Activated T-cell treated with anti-CD3 and anti-CD28 coated beads, Interleukin-2, amount 50 U/mL, for 24 hours (primary cell): Measurements from ENCODE around the gene SLC25A33.

Experiments
- DNase-seq: peaks from one replicate; pipeline ENCODE4 v3.0.0-alpha.2; 2020
- H3K27ac Mint-ChIP-seq: 2 replicates; pipeline ENCODE4 v1.8.0; 2020; ENCODE audit warnings: mild to moderate bottlenecking, mixed read lengths
- H3K27me3 Mint-ChIP-seq: 2 replicates; pipeline ENCODE4 v1.8.0; 2020; ENCODE audit warnings: mixed read lengths
- H3K36me3 Mint-ChIP-seq: 2 replicates; pipeline ENCODE4 v1.8.0; 2020; ENCODE audit warnings: low read depth, mixed read lengths
- H3K4me1 Mint-ChIP-seq: 2 replicates; pipeline ENCODE4 v1.8.0; 2020; ENCODE audit warnings: low read depth, mixed read lengths
- H3K4me3 Mint-ChIP-seq: 2 replicates; pipeline ENCODE4 v1.8.0; 2020; ENCODE audit warnings: mild to moderate bottlenecking, moderate library complexity, mixed read lengths
- H3K9me3 Mint-ChIP-seq: 2 replicates; pipeline ENCODE4 v1.8.0; 2020; ENCODE audit warnings: mixed read lengths

The SLC25A33 gene

GRCh38 chr1:9597361-9598315, 58.4 kb downstream of the SLC25A33 start:
- Mint-ChIP-seq H3K4me1 (peaks cover 11% of the 10 kb centered on the region), H3K4me3 (no peak overlapping the region), H3K27me3 (no peaks in the 10 kb centered on the region), H3K27ac (peak overlapping the region; percentile 6), H3K9me3 (no peaks in the 10 kb centered on the region), H3K36me3 (peaks cover 63% of the 10 kb centered on the region)
- no peak for DNase-seq

GRCh38 chr1:9598316-9598700, 59.0 kb downstream of the SLC25A33 start:
- Mint-ChIP-seq H3K27ac (peak overlapping the region; percentile 6), H3K36me3 (peaks cover 70% of the 10 kb centered on the region), H3K27me3 (no peaks in the 10 kb centered on the region), H3K4me3 (no peak overlapping the region), H3K9me3 (no peaks in the 10 kb centered on the region), H3K4me1 (peaks cover 5% of the 10 kb centered on the region)
- DNase-seq = no peak

GRCh38 chr1:9599741-9600140, 60.5 kb downstream of the SLC25A33 start:
- H3K4me3 Mint-ChIP-seq = no peak overlapping the region
- H3K36me3 Mint-ChIP-seq = peaks cover 84% of the 10 kb centered on the region
- no peak overlapping the region for H3K27ac Mint-ChIP-seq
- no peaks in the 10 kb centered on the region for H3K9me3 Mint-ChIP-seq
- no peaks in the 10 kb centered on the region for H3K27me3 Mint-ChIP-seq
- DNase-seq = no peak
- no peaks in the 10 kb centered on the region for H3K4me1 Mint-ChIP-seq

GRCh38 chr1:9600861-9601834, 61.9 kb downstream of the SLC25A33 start:
- Mint-ChIP-seq H3K36me3 (peaks cover 93% of the 10 kb centered on the region), H3K27me3 (no peaks in the 10 kb centered on the region), H3K27ac (no peak overlapping the region), H3K9me3 (no peaks in the 10 kb centered on the region), H3K4me1 (no peaks in the 10 kb centered on the region), H3K4me3 (no peak overlapping the region)
- no peak for DNase-seq

GRCh38 chr1:9601942-9602793, 62.9 kb downstream of the SLC25A33 start:
- H3K4me3 Mint-ChIP-seq = no peak overlapping the region
- peaks cover 90% of the 10 kb centered on the region for H3K36me3 Mint-ChIP-seq
- H3K9me3 Mint-ChIP-seq = no peaks in the 10 kb centered on the region
- H3K27me3 Mint-ChIP-seq = no peaks in the 10 kb centered on the region
- DNase-seq = no peak
- H3K4me1 Mint-ChIP-seq = no peaks in the 10 kb centered on the region
- no peak overlapping the region for H3K27ac Mint-ChIP-seq

- Mint-ChIP-seq H3K9me3 (no peaks in the 10 kb centered on the region), H3K4me1 (no peaks in the 10 kb centered on the region), H3K27ac (no peak overlapping the region), H3K27me3 (no peaks in the 10 kb centered on the region), H3K36me3 (peaks cover 89% of the 10 kb centered on the region), H3K4me3 (no peak overlapping the region)
- no peak for DNase-seq
Measured at GRCh38 chr1:9602794-9603167, 63.5 kb downstream of the SLC25A33 start.

GRCh38 chr1:9603307-9603706, 64.0 kb downstream of the SLC25A33 start:
- no peak overlapping the region for H3K4me3 Mint-ChIP-seq
- no peaks in the 10 kb centered on the region for H3K27me3 Mint-ChIP-seq
- H3K27ac Mint-ChIP-seq = no peak overlapping the region
- DNase-seq = no peak
- H3K4me1 Mint-ChIP-seq = no peaks in the 10 kb centered on the region
- peaks cover 89% of the 10 kb centered on the region for H3K36me3 Mint-ChIP-seq
- H3K9me3 Mint-ChIP-seq = no peaks in the 10 kb centered on the region

GRCh38 chr1:9603766-9604753, 64.8 kb downstream of the SLC25A33 start:
- DNase-seq = no peak
- Mint-ChIP-seq H3K4me3 (no peak overlapping the region), H3K27ac (no peak overlapping the region), H3K36me3 (peaks cover 91% of the 10 kb centered on the region), H3K4me1 (no peaks in the 10 kb centered on the region), H3K27me3 (no peaks in the 10 kb centered on the region), H3K9me3 (no peaks in the 10 kb centered on the region)

- no peak overlapping the region for H3K27ac Mint-ChIP-seq
- no peaks in the 10 kb centered on the region for H3K4me1 Mint-ChIP-seq
- no peak overlapping the region for H3K4me3 Mint-ChIP-seq
- peaks cover 92% of the 10 kb centered on the region for H3K36me3 Mint-ChIP-seq
- DNase-seq = no peak
- H3K27me3 Mint-ChIP-seq = no peaks in the 10 kb centered on the region
- H3K9me3 Mint-ChIP-seq = no peaks in the 10 kb centered on the region
Measured at GRCh38 chr1:9604836-9605235, 65.6 kb downstream of the SLC25A33 start.

GRCh38 chr1:9605946-9606455, 66.7 kb downstream of the SLC25A33 start:
- Mint-ChIP-seq H3K27ac (no peak overlapping the region), H3K4me3 (no peak overlapping the region), H3K9me3 (no peaks in the 10 kb centered on the region), H3K36me3 (peaks cover 92% of the 10 kb centered on the region), H3K27me3 (no peaks in the 10 kb centered on the region), H3K4me1 (no peaks in the 10 kb centered on the region)
- DNase-seq = no peak

GRCh38 chr1:9606458-9606857, 67.2 kb downstream of the SLC25A33 start:
- no peaks in the 10 kb centered on the region for H3K27me3 Mint-ChIP-seq
- no peak for DNase-seq
- no peaks in the 10 kb centered on the region for H3K9me3 Mint-ChIP-seq
- H3K4me1 Mint-ChIP-seq = no peaks in the 10 kb centered on the region
- no peak overlapping the region for H3K4me3 Mint-ChIP-seq
- peaks cover 92% of the 10 kb centered on the region for H3K36me3 Mint-ChIP-seq
- H3K27ac Mint-ChIP-seq = no peak overlapping the region

- H3K9me3 Mint-ChIP-seq = no peaks in the 10 kb centered on the region
- DNase-seq = no peak
- H3K4me3 Mint-ChIP-seq = no peak overlapping the region
- H3K36me3 Mint-ChIP-seq = peaks cover 91% of the 10 kb centered on the region
- H3K4me1 Mint-ChIP-seq = no peaks in the 10 kb centered on the region
- H3K27me3 Mint-ChIP-seq = no peaks in the 10 kb centered on the region
- H3K27ac Mint-ChIP-seq = no peak overlapping the region
Measured at GRCh38 chr1:9606948-9607347, 67.7 kb downstream of the SLC25A33 start.

- Mint-ChIP-seq H3K27me3 (no peaks in the 10 kb centered on the region), H3K4me3 (no peak overlapping the region), H3K36me3 (peaks cover 91% of the 10 kb centered on the region), H3K9me3 (no peaks in the 10 kb centered on the region), H3K27ac (no peak overlapping the region), H3K4me1 (no peaks in the 10 kb centered on the region)
- DNase-seq = no peak
Measured at GRCh38 chr1:9607352-9607751, 68.1 kb downstream of the SLC25A33 start.
